Measurements from ENCODE around the gene ATXN7L1. TPM values are rescaled to one million over a fixed set of nuclear protein-coding genes. Genes with fewer than 3 reads are reported as not detected.

Gene ATXN7L1, protein sequence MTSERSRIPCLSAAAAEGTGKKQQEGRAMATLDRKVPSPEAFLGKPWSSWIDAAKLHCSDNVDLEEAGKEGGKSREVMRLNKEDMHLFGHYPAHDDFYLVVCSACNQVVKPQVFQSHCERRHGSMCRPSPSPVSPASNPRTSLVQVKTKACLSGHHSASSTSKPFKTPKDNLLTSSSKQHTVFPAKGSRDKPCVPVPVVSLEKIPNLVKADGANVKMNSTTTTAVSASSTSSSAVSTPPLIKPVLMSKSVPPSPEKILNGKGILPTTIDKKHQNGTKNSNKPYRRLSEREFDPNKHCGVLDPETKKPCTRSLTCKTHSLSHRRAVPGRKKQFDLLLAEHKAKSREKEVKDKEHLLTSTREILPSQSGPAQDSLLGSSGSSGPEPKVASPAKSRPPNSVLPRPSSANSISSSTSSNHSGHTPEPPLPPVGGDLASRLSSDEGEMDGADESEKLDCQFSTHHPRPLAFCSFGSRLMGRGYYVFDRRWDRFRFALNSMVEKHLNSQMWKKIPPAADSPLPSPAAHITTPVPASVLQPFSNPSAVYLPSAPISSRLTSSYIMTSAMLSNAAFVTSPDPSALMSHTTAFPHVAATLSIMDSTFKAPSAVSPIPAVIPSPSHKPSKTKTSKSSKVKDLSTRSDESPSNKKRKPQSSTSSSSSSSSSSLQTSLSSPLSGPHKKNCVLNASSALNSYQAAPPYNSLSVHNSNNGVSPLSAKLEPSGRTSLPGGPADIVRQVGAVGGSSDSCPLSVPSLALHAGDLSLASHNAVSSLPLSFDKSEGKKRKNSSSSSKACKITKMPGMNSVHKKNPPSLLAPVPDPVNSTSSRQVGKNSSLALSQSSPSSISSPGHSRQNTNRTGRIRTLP
- 4.3 and 4.7 TPM in 2 replicates for total RNA-seq (2012; rRNA removed)
- 3.2 and 3.5 TPM in 2 replicates for polyA plus RNA-seq (2012; rRNA removed)
- 1.3 and 1.8 TPM in 2 replicates for polyA plus RNA-seq (2012; cell fraction: cytosol; rRNA removed)
- polyA plus RNA-seq (2012; cell fraction: nucleus; rRNA removed; ENCODE audit: low replicate concordance) = 3.4 and 6.4 TPM in 2 replicates
- Bru-seq, nascent RNA = percentile 88 among the genes with signal in this experiment
- BruChase-seq, experiment 1, labeled RNA remaining after a 6-hour chase = percentile 89 among the genes with signal in this experiment
- BruChase-seq, experiment 2, labeled RNA remaining after a 2-hour chase = percentile 84 among the genes with signal in this experiment
- long read RNA-seq, partial matches to known transcripts = 1 of 10 reads
- long read RNA-seq, other reads (novel, unspliced or antisense) = 6 of 10 reads

DNA sequence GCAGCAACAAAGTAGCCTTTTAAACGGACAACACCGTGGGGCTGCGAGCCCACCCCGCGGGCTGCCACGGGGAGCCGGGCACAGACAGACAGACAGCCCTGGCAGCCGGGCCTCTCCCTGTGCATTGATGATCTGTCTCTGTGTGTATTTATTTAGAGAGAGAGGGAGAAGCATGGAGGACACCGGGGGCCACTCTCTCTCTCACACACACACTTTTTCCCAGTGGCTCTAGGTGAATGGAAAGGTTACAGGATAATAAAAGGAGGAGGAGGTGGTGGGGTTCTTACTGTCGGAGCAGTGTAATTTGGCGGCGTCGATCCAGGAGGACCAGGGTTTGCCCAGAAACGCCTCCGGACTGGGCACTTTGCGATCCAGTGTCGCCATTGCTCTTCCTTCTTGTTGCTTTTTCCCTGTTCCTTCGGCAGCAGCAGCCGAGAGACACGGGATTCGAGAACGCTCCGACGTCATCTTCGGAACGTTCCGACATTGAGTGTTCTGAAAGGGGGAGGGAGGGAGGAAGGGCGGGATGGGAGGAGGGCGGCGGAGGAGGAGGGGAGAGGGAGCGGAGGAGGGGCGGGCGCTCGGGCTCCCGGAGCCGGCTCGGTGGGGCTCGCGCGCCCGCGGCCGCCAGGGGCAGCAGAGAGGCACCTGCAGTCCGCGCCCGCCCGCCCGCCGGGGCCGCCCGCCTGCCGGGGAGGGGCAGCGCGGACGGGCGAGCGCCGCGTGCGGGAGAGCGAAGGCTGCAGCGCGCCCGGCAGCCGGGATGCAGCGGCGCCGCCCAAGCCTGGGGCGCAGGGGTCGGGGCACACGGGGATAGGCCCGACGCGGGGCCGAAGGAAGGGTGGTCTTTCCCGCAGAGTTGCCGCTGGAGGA lies at the start of gene ATXN7L1:
TSS of gene ATXN7L1 (minus strand) at position 509 of the 873 bp plus-strand sequence. CDS start at position 468, 41 bp downstream.
- CTCF ChIA-PET = interaction anchor here (0.6 to 0.8 kb wide), 2 partner anchors 46 to 228 kb away, joined by 3 to 4 read pairs; no protein-coding TSS in a partner anchor
- POLR2A ChIA-PET (ENCODE audit: unreplicated experiment) = no interaction called here
- peak; percentile 74; the same call in 1 of the 2 replicates for TF ChIP-seq MXI1 (IDR thresholded peaks at IDR 0.05; ENCODE audit: borderline replicate concordance, low read depth, low read length)
- TF ChIP-seq SMC3 (IDR thresholded peaks at IDR 0.05; ENCODE audit: low read depth, low read length) = peak; percentile 35; the same call in 1 of the 2 replicates
- TF ChIP-seq CEBPB (IDR thresholded peaks at IDR 0.05; ENCODE audit: low read depth, low read length) = no peak
- peak; percentile 54; the same call in 1 of the 2 replicates for TF ChIP-seq BHLHE40 (IDR thresholded peaks at IDR 0.05; ENCODE audit: low read depth, low read length)
- no peak for TF ChIP-seq RFX5 (IDR thresholded peaks at IDR 0.05; ENCODE audit: low read depth, low read length)
- no peak for TF ChIP-seq MAFK (IDR thresholded peaks at IDR 0.05; ENCODE audit: low read depth, low read length)
- TF ChIP-seq MAZ (IDR thresholded peaks at IDR 0.05; ENCODE audit: borderline replicate concordance, low read depth, low read length) = peak; percentile 96
- no peak for TF ChIP-seq NFE2L2 (IDR thresholded peaks at IDR 0.05; ENCODE audit: low read depth, low read length)
- peak; percentile 87 for TF ChIP-seq POLR2A (IDR thresholded peaks at IDR 0.05; ENCODE audit: low read depth, low read length)
- no peak for TF ChIP-seq CHD1 (IDR thresholded peaks at IDR 0.05; ENCODE audit: low read depth, low read length)
- TF ChIP-seq, protein P1, sequence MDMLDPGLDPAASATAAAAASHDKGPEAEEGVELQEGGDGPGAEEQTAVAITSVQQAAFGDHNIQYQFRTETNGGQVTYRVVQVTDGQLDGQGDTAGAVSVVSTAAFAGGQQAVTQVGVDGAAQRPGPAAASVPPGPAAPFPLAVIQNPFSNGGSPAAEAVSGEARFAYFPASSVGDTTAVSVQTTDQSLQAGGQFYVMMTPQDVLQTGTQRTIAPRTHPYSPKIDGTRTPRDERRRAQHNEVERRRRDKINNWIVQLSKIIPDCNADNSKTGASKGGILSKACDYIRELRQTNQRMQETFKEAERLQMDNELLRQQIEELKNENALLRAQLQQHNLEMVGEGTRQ (IDR thresholded peaks at IDR 0.05; ENCODE audit: low read depth, low read length) = no peak

More for the DNA sequence above, at the start of gene ATXN7L1:
- H4K20me1 ChIP-seq (ENCODE audit: insufficient read depth, low read length) = peaks cover 14% of the 10 kb centered on the region
- WGBS, 2 experiments (ENCODE audit: extremely low coverage in 2 of 2, insufficient read length in 1 of 2) = 0% methylated on average over 27 of the region's 77 CpGs; no CpG with 5 or more reads in 1 of the 2 experiments
- H2AK9ac ChIP-seq (replicated peaks; ENCODE audit: low read depth, low read length, poor library complexity) = peak within 1 kb of the TSS; percentile 94
- H3K18ac ChIP-seq (ENCODE audit: low read depth, low read length) = peak within 1 kb of the TSS; percentile 96
- peak within 1 kb of the TSS; percentile 99 for H3K56ac ChIP-seq (ENCODE audit: extremely low read depth, insufficient read depth, low read length)
- H2BK20ac ChIP-seq (ENCODE audit: low read depth, low read length) = peak within 1 kb of the TSS; percentile 95
- peak within 1 kb of the TSS; percentile 99 for H3K23ac ChIP-seq (ENCODE audit: low read depth, low read length)
- H2AK5ac ChIP-seq (ENCODE audit: low read depth, low read length) = no peak within 1 kb of the TSS
- dilution Hi-C loops (cut with HindIII; ENCODE audit: low sequenced_read_pairs, unreplicated experiment) (no loop called here), intact Hi-C loops (cut with micrococcal nuclease) (loop anchor here (1.0 to 10.0 kb wide), 7 partner anchors 44 to 278 kb away; no protein-coding TSS in a partner anchor), in situ Hi-C loops (cut with MboI; ENCODE audit: low sequenced_read_pairs) (loop anchor here (10.0 kb wide), 1 partner anchor 112 kb away; no protein-coding TSS in a partner anchor)
- peak within 1 kb of the TSS; percentile 95 for H2AFZ ChIP-seq (replicated peaks; ENCODE audit: low read length, poor library complexity)
- H3K27me3 ChIP-seq (ENCODE audit: control insufficient read depth, insufficient read depth, low read length) = no peaks in the 10 kb centered on the region
- peak within 1 kb of the TSS; percentile 92; the same call in 1 of the 3 replicates for H2BK15ac ChIP-seq (ENCODE audit: low read depth, low read length)
- peak within 1 kb of the TSS; percentile 90 for H4K91ac ChIP-seq (ENCODE audit: insufficient read depth, low read depth, low read length)
- H3K14ac ChIP-seq (replicated peaks; ENCODE audit: low read depth, low read length) = peak within 1 kb of the TSS; percentile 100
- H2BK5ac ChIP-seq (ENCODE audit: low read depth, low read length, poor library complexity, severe bottlenecking) = peak within 1 kb of the TSS; percentile 85
- peak within 1 kb of the TSS; percentile 91 for H3K27ac ChIP-seq (ENCODE audit: insufficient read depth, low read length)
- H3K36me3 ChIP-seq (ENCODE audit: control insufficient read depth, insufficient read depth, low read length) = peaks cover 2% of the 10 kb centered on the region; the same call in 1 of the 2 replicates
- no peaks in the 10 kb centered on the region for H3K9me3 ChIP-seq (ENCODE audit: control insufficient read depth, insufficient read depth, low read length)
- ATAC-seq (ENCODE audit: low read depth) (peak; percentile 97), DNase-seq (peak; percentile 98)
- no TSS peak for BruUV-seq (replicated peaks)
- peak within 1 kb of the TSS; percentile 93 for H2BK120ac ChIP-seq (ENCODE audit: low read depth, low read length)
- peak within 1 kb of the TSS; percentile 98 for H3K9ac ChIP-seq (ENCODE audit: low read depth, low read length)
- peaks cover 12% of the 10 kb centered on the region for H3K9me1 ChIP-seq (ENCODE audit: insufficient read depth, low read length)
- H3K79me1 ChIP-seq (ENCODE audit: low read depth in 1 of 2, low read length in 2 of 2) = peaks cover 20 to 53% of the 10 kb centered on the region in 2 experiments
- H4K8ac ChIP-seq (ENCODE audit: low read depth in 2 of 2, low read length in 2 of 2) = peak within 1 kb of the TSS; percentile 38 to 99
- peak within 1 kb of the TSS; percentile 95 for H3K4ac ChIP-seq (ENCODE audit: low read depth, low read length)
- peak within 1 kb of the TSS; percentile 85 for H4K5ac ChIP-seq (ENCODE audit: low read depth, low read length)
- H3K4me3 ChIP-seq (ENCODE audit: insufficient read depth, low read depth, low read length) = peak within 1 kb of the TSS; percentile 82
- peak within 1 kb of the TSS; percentile 93 for H3K4me2 ChIP-seq (ENCODE audit: low read depth, low read length)
- H3K4me1 ChIP-seq (ENCODE audit: control insufficient read depth, insufficient read depth, low read length) = peaks cover 9% of the 10 kb centered on the region; the same call in 1 of the 2 replicates

All from IMR-90 (cell line).